ENCODE data around the gene RHEB.

Gene RHEB

DNA sequence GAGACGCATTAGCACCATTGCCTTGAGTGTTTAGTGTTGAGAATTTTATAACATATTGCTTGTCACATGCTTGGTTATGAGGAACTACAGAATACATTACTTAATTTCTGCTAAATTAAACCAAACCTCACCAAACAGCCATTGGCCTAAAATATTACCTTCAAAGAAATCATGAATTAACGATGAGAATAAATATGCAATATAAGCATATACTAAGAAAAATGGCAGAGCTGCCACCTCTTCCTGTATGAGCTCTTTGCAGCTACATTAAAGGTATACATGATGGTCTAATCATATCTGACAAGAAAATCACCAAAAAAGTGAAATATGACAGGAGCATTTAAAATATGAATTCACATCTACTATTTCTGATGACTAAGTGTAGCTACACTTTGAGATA is 5.2 kb upstream of the RHEB start:
- DNase-seq: no peak

DNA sequence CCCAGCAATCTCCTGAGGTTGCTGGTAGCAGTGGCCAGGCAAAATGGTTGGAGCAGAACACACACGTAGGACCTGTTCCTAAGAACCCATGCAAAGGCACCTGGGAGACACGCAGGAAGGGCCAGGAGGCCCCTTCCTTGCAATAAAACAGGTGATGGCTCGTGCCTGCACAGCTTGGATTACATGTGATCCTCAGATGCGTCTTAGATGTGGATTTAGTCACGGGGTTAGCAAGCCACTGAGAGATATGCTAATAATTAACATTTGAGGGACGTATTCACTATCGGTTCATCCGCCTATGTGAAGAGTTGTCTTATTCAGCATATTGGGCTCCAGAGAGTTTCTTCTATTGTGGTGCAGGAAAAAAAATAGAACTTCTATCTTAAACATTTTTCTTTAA is 4.6 kb upstream of the RHEB start:
- DNase-seq: no peak

DNA sequence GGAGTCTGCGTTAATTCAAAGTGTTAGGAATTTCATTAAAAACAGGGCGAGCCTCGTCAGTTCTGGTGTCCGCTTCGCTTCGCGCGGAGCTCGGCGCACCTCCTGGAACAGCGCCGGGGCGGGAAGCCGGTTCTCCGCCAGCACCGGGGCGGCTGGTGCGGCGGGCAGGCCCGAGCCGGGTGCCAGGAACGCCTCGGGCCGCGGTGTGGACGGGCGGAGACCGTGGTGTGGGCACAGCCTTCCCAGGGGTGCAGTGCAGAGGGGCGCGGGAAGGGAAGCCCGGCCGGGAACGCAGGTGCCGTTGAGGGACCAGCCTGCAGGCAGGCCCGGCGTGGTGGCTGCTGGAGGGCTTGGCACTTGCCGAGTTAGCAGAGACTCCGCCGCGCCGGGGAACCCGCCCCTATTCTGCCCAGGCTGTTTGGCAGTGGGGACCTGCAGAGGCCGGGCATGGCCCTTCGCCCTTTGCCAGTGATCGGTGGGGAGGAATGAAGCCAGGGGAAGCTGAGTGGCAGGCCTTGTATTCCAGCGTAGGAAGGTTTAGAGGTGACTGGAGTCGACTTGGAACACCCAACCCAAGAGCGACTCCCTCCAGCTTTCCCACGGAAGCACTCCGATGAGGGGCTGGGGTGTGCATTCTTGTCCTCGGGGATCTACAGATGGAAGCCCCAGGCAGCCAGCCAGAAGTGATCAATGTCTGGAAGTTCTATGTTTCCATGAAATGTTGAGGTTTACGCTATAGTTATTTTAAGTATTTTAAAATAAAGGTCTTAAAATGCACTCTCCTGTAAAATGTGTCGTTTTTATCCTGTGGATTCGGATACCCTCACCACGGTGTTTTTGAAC is 945 bp upstream of the RHEB start:
- peak in 2 of 4 experiments; percentile 28 to 38 for DNase-seq

DNA sequence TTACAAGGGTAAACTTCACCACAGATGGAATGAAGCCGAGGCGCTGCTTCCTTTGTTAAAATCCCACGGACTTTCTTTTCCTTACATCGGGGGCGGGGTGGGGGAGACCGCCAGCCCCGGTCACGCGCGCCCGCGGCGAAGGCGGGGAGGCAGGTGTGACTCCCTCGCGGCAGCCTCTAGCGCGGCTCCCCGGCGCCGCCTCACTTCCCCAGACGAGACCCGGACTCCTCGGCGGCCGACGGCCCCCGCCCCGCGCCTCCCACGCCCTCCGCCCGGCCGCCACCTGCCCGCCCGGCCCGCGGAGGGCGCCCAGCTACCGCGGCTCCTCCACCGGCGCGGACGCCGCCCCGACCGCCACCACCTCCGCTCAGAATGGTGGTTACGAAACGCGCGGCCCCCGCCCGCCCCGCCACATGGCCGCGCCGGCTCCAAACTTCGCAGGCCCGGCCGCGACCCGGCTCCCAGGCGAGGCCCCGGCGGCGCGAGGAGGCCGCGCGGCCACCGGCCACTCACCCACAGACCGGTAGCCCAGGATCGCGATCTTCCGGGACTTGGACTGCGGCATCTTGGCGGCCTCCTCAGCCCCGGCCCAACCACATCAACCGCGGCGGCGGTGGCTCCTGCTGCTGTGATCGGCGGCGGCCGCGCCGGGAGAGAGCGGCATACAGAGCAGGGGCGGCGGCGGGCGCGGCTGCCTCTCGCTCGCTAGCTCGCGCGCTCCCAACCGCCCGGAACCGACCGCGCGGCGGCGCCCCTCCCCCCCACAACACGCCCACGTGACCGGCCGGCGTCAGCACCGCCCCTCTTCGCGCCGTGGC is 539 bp downstream of the RHEB start:
- DNase-seq: peak in 3 of 4 experiments; percentile 34 to 48 (median 47)

DNA sequence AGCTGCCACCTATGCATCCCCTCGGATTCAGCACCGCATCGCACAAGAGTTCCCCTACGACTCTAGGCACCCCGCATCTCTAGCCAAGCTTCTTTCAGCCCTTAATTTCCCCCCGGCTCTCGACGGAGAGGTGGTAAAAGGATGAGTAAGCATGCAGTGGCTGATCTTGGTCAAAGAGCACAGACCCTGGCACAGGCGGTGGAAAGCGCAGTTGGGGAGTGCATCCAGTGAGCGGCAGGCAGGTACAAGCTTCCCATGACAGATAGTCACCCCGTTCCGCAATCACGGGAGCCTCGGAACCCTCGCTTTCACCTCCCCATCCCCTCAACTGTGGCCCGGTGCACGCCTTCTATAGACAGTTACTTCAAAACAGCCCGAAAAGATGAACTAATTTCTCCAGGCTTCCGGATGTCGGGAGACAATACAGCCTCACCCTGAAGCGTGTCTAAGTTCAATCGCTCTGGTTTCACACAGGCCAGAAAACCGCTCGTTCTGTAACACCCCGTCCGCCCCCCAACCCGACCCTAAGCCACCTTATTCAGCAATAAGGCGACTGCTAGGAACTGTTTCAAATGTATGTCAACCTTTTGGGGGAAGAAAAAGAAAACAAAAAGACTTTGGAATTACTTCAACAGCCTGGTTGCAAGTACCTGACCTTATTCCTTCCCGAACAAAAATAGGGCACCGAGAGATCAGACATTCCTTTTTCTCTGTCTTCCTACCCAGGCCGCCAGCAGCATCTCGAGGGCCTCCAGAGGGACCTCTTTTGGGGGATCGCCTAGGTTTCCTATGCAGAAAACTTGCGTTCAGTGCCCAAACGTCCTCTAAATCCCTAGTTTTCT is 1.4 kb downstream of the RHEB start:
- peak in 2 of 4 experiments; percentile 8 to 23 for DNase-seq

DNA sequence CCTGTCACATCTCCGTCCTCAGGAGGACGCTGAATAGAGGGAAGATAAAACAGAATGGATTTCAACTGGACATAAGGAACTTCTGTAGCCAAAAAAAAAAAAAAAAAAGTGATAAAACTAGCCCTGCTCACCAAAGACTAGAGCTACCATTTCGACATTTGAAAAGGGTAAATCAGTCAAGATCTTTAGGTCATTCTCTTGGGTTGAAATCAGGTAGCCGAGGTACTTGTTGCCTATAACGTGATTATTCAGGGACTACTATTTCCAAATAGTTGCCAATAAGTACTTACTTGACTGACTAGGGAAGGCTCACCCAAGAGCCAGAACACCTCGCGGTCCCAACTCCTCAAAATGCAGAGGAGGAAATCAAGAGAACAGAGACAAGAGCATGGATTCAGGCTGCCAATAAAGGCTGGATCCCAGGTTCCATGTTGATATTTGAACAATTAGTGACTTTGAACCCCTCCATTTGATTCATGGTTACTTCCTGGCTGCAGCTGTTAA is 2.0 kb downstream of the RHEB start:
- no peak for DNase-seq

DNA sequence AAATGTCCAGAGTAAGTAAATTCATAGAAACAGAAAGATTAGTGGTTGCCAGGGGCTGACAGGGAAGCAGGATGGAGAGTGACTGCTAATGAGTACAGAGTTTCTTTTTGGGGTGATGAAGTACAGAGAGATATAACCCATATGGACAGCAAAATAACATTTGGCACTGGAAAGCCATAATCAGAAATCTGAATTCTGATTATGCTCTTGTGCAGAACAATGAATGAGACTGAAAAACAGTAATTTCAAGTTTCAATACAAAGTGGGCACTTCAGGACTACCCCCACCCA is 4.5 kb downstream of the RHEB start:
- no peak for DNase-seq

DNA sequence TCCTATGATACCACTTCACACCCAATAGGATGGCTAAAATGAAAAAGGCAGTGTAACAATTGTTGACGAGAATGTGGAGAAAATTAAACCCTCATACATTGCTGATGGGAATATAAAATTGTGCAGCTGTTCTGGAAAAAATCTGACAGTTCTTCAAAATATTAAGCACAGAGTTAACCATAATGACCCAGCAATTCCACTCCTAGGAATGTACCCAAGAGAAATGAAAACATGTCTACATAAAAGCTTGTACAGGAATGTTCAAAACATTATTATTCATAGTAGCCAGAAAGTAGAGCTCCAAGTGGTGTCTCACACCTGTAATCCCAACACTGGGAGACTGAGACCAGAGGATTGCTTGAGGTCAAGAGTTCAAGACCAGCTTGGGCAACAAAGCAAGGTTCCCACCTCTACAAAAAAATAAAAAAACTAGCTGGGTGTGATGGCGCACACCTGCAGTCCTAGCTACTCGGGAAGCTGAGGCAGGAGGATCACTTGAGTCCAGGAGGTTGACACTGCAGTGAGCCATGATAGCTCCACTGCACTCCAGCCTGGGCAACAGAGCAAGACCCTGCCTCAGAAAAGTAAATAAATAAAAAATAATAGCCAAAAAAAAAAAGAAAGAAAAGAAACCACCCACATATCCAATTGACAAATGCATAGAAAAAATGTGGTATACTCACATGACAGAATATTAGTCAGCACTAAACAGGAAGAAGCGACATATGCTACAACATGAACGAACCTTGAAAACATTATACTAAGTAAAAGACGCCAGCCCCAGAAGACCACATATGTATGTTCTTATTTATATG is 5.0 kb downstream of the RHEB start:
- DNase-seq: no peak

DNA sequence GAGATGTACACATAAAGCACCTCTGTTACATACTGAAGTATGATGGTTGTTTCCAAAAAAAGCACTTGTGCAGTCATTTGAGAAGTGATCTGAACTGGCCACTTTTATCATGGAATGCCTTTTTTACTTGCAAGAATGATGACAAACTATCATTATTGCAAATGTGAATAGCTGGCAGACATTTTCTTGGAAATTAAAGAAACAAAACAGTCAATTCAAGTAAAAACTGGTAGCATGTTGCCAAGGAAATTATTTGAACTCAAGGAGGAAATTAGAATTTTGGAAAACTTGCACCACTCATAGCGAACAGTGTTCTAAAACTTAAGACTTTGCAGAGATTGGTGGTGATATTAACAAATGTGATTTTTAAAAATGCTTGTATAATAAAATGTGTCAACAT is 6.6 kb downstream of the RHEB start:
- DNase-seq: no peak

DNA sequence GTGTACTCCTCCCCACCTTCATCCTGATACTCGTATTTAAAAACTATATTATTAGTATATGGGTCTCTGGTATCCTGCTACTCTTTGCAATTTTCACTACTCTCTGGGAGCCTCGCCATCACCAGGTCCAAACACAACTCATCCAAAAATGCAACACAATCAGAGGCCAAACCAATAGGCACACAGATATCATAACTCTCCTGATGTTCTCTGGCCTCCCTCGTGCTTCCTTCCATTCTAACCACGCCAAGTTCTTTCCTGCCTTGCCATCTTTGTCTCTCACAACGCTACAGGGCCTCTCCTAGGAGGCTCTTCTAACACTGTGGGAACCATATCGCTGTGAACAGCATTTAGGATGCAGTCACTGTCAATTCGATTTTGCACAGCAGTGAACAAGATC is 7.3 kb downstream of the RHEB start:
- DNase-seq: no peak

DNA sequence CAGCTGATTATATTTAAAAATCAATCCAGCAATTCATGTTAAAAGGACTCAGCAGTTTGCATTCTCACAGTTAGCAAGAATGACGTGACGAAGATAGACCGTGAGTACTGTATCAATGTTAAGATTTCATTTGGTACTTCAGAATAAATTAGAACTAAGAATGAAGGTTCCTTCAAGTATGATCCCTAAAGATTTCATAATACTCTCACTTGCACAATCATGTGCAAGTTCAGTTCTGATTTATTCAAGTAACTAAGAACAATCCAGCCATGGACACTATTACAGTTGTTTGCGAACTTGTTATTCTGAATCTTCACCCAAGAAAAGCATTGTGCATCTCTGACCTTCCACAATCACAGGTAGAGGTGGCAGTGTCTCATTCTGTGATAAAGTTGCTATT is 7.7 kb downstream of the RHEB start:
- DNase-seq: no peak

DNA sequence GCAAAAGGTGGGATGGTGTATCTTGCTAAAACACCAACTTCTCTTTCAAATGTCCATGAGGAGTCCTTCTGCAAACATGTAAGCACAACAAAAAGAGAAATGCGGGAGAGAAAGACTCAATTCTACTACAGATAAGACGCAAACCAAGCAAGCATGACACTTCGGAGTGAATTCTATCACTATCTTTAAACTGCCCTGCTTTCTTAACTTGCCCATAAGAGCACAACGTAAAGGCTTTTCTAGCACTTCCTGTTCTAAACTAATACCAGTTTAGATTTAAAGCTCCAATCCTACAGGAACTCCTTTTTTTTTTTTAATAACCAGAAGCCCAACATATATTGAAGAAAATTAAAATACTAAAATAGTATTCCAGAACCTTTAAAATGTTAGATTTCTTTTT is 8.4 kb downstream of the RHEB start:
- no peak for DNase-seq

DNA sequence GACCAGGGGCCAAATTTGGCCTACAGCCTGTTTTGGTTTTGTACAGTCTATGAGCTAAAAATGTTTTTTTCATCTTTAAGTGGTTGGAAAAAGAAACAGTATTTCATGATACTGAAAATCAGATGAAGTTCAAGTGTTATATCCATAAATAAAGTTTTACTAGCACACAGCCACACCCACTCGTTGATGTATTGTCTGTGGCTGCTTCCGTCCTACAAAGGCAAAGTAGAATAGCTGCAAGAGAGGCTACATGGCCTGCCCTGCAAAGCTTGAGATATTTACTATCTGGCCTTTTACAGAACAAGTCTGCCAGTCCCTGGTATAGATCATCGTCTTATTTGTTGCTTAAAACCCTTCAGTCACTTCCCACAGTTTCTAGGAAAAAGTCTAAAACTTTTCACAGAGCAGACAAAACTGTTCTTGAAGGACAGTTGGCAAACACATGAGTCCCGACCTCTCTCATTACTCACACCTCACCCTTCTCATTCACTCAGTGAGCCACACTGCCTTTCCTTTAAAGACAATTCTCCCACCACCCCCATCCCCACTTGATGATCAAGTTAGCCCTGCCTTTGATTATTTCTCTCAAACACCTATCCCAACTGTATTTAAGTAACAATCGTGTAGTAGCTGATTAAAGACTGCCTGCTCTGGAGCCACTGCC is 9.9 kb downstream of the RHEB start:
- no peak for DNase-seq

DNA sequence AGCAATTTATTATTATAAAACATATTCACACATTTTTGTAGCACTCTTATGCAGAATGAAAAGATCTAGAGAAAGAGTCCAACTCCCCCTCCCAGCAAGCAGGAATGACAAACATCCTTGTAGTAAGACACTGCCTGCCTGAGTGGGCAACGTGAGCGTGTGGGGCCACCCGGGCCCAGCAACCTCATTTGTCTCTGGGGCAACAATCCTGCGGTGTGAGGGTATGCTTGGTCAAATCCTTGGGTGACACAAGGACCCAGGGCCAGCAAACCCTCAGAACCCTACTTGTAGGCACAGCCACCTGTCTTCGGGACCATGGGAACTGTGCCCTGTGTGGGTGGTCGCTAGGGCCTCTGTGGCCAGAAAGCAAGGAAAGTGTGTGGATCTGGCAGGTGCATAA is 10.7 kb downstream of the RHEB start:
- DNase-seq: no peak

DNA sequence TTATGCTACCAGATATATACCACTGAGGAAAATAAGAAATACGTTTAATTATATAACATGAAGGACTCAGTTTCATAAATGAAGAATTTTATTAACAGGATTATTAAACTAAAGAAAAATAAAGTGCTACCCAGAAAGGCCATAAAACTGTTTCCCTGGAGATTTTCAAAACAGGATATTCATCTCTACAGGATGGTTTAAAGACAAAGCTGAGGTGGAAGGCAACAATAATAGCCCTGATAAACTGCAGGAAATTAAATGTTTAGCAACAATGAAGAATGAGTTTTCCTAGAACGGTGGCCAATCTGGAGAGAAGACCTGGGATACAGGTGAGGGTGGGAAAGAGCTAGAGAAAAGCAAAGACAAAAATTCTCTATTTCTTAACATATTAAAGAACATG is 11.9 kb downstream of the RHEB start:
- no peak for DNase-seq

DNA sequence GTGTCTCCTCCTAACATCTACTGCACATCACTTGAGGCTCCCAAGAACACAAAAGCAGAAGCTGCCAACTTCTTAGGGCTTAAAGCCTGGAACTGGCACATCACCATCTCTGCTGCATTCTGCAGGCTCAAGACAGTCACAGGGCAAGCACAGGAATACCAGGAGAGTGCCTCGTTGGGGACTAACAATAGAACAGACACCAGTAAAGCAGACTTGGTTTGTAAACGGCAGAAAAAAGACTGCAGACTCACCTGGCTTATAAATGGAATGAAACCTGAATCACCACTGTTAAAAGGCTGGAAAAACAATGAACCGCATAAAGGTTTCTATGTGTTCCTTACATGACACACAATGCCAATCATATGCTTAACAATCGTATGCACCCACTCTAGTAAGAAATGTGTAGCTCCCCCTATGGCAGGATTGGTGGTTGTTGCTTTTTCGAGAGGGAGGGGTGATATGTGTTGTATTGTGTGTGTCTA is 12.8 kb downstream of the RHEB start:
- no peak for DNase-seq

DNA sequence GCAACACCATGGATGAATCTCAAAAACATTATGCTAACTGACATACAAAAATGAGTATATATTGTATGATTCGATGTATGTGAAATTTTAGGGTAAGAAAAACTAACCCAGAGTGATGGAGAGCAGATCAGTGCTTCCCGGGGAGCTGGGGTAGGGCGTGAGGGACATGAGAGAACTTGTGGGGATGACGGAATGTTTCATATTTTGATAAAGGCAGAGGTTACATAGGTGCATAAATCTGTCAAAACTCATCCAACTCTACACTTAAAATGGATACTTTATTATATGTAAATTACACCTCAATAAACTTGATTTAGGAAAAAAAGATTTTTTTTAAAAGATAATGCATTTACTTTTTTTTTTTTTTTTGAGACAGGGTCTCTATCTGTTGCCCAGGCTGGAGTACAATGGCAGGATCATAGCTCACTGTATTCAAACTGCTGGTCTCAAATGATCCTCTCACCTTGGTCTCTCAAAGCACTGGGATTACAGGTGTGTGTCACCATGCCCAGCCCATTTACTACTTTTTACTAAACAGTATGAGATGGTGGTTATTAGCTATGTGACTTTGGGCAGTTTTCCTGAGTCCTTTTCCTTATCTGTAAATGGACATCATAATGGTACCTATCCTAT is 13.7 kb downstream of the RHEB start:
- DNase-seq: no peak

DNA sequence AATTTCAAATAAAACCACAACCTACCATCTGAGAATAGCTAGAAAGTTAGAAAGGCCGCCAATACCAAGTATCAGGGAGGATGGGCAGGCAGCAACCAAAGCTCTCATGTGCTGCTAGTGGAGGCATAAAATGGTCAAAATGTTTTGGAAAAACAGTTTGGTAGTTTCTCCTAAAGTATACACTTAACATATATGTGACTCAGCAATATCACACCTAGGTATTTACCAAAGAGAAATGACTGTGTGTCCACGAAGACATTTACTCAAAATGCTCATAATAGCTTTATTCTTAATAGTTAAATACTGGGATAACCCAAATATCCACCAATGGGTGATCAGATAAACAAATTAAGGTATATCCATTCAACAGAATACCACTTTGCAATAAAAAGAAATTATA is 14.3 kb downstream of the RHEB start:
- no peak for DNase-seq

DNA sequence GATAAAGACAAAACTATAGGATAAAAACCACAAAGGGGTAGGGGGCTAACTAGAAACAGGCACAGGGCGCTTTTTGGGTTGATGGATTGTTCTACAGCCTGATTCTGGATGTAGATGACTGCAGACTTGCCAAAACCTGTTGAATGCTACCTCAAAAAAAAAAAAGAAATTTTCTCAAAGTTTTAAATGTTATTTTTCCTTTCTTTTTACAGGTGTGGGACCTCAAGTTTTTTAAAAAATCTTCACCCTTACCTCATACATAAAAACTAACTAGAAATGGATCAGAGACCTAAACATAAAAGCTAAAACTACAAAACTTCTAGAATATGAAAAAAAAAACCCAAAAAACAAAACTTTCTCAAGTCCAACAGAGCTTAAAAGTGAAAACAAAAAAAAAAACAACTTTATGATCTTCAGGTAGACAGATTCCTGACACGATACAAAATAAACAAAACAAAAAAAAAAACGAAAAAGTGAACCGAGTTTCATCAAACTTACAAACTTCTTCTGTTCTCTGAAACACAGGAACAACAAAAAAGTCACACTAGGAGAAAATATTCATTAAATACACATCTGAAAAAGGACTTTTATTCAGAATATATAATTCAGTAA is 14.9 kb downstream of the RHEB start:
- no peak for DNase-seq

DNA sequence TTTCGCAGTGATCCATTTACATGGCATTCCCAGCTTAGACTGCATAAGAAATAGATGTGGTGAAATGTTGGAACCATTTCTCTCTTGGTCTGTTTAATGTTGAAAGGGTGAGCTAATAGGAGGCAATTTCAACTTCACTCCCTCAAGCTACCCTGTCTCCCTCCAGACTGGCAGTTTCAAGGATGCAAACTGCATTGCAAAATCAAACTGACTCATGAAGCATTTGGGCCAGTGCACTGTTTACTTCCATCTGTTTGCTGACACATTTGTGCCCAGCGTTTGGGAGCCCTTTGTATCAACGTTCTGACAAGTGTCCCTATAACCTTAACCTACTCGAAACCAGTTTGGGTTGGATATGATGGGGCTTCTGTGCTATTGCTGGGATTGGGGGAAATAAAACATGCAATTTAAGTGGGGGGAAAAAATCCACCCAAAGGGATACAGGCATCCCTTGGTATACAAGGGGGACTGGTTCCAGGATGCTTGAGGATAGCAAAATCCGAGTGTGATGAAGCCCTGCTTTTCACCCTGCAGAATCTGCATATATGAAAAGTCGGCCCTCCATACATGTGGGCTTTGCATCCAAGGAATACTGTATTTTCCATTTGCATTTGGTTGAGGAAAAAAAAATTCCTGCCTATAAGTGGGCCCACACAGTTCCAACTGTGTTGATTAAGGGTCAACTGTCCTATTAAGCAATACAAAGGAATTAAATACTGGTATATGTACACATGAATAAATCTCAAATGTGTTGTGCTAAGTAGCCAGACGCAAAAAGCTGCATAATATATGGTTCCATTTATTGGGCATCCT is 15.6 kb downstream of the RHEB start:
- no peak for DNase-seq
